IMR-90 (cell line): Measurements from ENCODE around the gene SEMA3G.

Experiments
- BHLHE40 ChIP-seq: fragments of 150-350 bp; IDR thresholded peaks from 2 replicates; pipeline ENCODE4 v1.6.1; 2016; ENCODE audit warnings: mild to moderate bottlenecking, low read depth, low read length
- CEBPB ChIP-seq: IDR thresholded peaks from 2 replicates; pipeline ENCODE4 v1.6.1; 2012; ENCODE audit warnings: low read depth, low read length, improper control_type of control experiment
- CHD1 ChIP-seq: IDR thresholded peaks from 2 replicates; pipeline ENCODE4 v1.6.1; 2012; ENCODE audit warnings: low read depth, low read length, improper control_type of control experiment
- MAFK ChIP-seq: IDR thresholded peaks from 2 replicates; pipeline ENCODE4 v1.6.1; 2012; ENCODE audit warnings: low read depth, low read length, improper control_type of control experiment
- MXI1 ChIP-seq: IDR thresholded peaks from 2 replicates; pipeline ENCODE4 v1.6.1; 2012; ENCODE audit warnings: low read depth, mild to moderate bottlenecking, low read length, moderate library complexity, borderline replicate concordance
- POLR2A ChIP-seq: IDR thresholded peaks from 2 replicates; pipeline ENCODE4 v1.6.1; 2012; ENCODE audit warnings: mild to moderate bottlenecking, low read depth, low read length
- RAD21 ChIP-seq: IDR thresholded peaks from 2 replicates; pipeline ENCODE4 v1.6.1; 2012; ENCODE audit warnings: low read length, improper control_type of control experiment
- TF ChIP-seq, protein P1 (sequence below): conservative IDR thresholded peaks from 2 replicates; pipeline ENCODE4 v1.5.1; 2012; ENCODE audit warnings: mild to moderate bottlenecking, low read depth, low read length, improper control_type of control experiment

- TF ChIP-seq, protein P1, sequence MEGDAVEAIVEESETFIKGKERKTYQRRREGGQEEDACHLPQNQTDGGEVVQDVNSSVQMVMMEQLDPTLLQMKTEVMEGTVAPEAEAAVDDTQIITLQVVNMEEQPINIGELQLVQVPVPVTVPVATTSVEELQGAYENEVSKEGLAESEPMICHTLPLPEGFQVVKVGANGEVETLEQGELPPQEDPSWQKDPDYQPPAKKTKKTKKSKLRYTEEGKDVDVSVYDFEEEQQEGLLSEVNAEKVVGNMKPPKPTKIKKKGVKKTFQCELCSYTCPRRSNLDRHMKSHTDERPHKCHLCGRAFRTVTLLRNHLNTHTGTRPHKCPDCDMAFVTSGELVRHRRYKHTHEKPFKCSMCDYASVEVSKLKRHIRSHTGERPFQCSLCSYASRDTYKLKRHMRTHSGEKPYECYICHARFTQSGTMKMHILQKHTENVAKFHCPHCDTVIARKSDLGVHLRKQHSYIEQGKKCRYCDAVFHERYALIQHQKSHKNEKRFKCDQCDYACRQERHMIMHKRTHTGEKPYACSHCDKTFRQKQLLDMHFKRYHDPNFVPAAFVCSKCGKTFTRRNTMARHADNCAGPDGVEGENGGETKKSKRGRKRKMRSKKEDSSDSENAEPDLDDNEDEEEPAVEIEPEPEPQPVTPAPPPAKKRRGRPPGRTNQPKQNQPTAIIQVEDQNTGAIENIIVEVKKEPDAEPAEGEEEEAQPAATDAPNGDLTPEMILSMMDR = no peak
- no peak for TF ChIP-seq POLR2A
- no peak for TF ChIP-seq MXI1
- no peak for TF ChIP-seq MAFK
- no peak for TF ChIP-seq CEBPB
- TF ChIP-seq BHLHE40 = no peak
- no peak for TF ChIP-seq RAD21
- TF ChIP-seq CHD1 = no peak
Measured at GRCh38 chr3:52454938-52455282, 10.0 kb upstream of the SEMA3G start.
